Amniotic epithelial cell (primary cell): ENCODE measurements around the gene LTB4R2.
A peak's percentile ranks its signal among the peaks of the same experiment; 100 is the strongest.
"Not testable (repeated sequence)": the region's sequence is repeated elsewhere in the genome, so short reads cannot be mapped to it uniquely, and the experiment has no call there.

Experiments used
- DNase-seq: peaks from one replicate; pipeline ENCODE4 v3.0.0-alpha.2; 2010; ENCODE audit warnings: low read depth

The LTB4R2 gene

GRCh38 chr14:24321212-24321975 is 11.5 kb downstream of the LTB4R2 start:
- no peak for DNase-seq

GRCh38 chr14:24322672-24323071 is 12.7 kb downstream of the LTB4R2 start:
- no peak for DNase-seq

GRCh38 chr14:24323341-24323740 is 13.4 kb downstream of the LTB4R2 start:
- no peak for DNase-seq

GRCh38 chr14:24324024-24324423 is 14.1 kb downstream of the LTB4R2 start:
- no peak for DNase-seq

- DNase-seq: no peak
Observed at GRCh38 chr14:24325041-24325530, 15.1 kb downstream of the LTB4R2 start.

- DNase-seq: no peak
Observed at GRCh38 chr14:24325963-24326362, 16.0 kb downstream of the LTB4R2 start.

- DNase-seq: no peak
Observed at GRCh38 chr14:24327303-24327702, 17.4 kb downstream of the LTB4R2 start.

GRCh38 chr14:24327914-24328313 is 18.0 kb downstream of the LTB4R2 start:
- not testable (repeated sequence) for DNase-seq

- no peak for DNase-seq
Observed at GRCh38 chr14:24329073-24329663, 19.2 kb downstream of the LTB4R2 start.

- no peak for DNase-seq
Observed at GRCh38 chr14:24329736-24330135, 19.8 kb downstream of the LTB4R2 start.

- no peak for DNase-seq
Observed at GRCh38 chr14:24330973-24331674, 21.2 kb downstream of the LTB4R2 start.

- no peak for DNase-seq
Observed at GRCh38 chr14:24331731-24332267, 21.9 kb downstream of the LTB4R2 start.

GRCh38 chr14:24332268-24332993 is 22.5 kb downstream of the LTB4R2 start:
- DNase-seq: peak; percentile 43

GRCh38 chr14:24334431-24335291 is 24.7 kb downstream of the LTB4R2 start, which contains the start of gene ADCY4:
Gene ADCY4, minus strand, starts transcription at chr14:24335071. Its CDS starts 419 bp downstream, at chr14:24334652.
- DNase-seq: no peak

GRCh38 chr14:24335461-24336171 is 25.7 kb downstream of the LTB4R2 start:
- no peak for DNase-seq

- no peak for DNase-seq
Observed at GRCh38 chr14:24337144-24337823, 27.3 kb downstream of the LTB4R2 start.

- DNase-seq: no peak
Observed at GRCh38 chr14:24337824-24338175, 27.9 kb downstream of the LTB4R2 start.

- no peak for DNase-seq
Observed at GRCh38 chr14:24338843-24339242, 28.9 kb downstream of the LTB4R2 start.

- DNase-seq: no peak
Observed at GRCh38 chr14:24339284-24340151, 29.6 kb downstream of the LTB4R2 start, which contains the start of gene RIPK3. Gene RIPK3, minus strand, starts transcription at chr14:24339991. Its CDS starts 165 bp downstream, at chr14:24339826.
